OCI-M1 (cell line): ENCODE data around the gene PLCB1.
"Not testable (repeated sequence)": the region's sequence is repeated elsewhere in the genome, so short reads cannot be mapped to it uniquely, and the experiment has no call there.

ENCODE experiments used
- DNase-seq: peaks from one replicate; lab custom pipeline; 2025; lab: John Stamatoyannopoulos, UW

The PLCB1 gene

GRCh38 chr20:8156235-8157079, 24.4 kb downstream of the PLCB1 start:
- DNase-seq, result no peak

- DNase-seq, result not testable (repeated sequence)
Observed at GRCh38 chr20:8159217-8159616, 27.2 kb downstream of the PLCB1 start.

- DNase-seq, result no peak
Observed at GRCh38 chr20:8161264-8162071, 29.4 kb downstream of the PLCB1 start.

- no peak for DNase-seq
Observed at GRCh38 chr20:8162610-8163009, 30.5 kb downstream of the PLCB1 start.

- no peak for DNase-seq
Observed at GRCh38 chr20:8163543-8163942, 31.5 kb downstream of the PLCB1 start.

GRCh38 chr20:8166730-8167129, 34.7 kb downstream of the PLCB1 start:
- no peak for DNase-seq

DNA sequence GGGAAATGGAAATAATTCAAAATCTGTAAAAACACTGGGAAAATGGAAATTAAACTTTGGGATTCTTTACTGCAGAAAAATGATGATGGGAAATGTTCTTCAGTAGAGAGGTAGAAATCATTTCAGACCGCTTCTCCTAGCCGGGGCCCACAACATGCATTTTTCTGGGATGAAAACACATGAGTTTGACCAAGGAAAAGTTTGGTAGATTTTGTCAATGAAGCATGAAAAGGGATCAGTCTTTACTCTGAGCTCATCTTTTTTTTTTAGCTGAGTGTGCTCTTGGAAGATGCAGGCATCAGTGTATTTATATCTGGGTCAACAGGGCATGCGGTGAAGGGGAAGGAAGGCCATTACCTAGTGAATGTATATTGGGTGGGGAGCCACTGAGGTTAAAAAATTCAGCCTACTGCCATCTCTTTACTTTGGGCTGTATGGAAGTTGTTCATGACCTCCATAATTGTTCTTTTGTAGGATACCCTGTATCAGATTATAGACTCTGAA, 36.8 kb downstream of the PLCB1 start:
- no peak for DNase-seq

DNA sequence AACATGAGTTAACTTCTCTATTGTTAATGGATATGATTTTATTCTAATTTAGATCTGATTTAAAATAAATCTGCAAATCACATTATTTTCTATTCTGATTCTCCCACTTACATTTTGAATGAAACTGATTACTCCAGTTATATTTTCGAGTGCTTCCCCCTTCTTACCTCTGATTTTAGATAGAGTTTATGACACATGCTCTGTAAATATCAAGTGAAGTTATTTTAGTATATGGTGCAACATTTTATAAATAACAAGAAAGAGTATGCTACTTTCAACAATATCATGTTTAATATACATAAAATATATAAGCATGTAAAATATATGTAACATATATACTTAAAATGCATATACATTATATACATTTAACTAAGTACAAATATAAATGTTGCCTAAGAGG, 38.9 kb downstream of the PLCB1 start:
- DNase-seq, result no peak

DNA sequence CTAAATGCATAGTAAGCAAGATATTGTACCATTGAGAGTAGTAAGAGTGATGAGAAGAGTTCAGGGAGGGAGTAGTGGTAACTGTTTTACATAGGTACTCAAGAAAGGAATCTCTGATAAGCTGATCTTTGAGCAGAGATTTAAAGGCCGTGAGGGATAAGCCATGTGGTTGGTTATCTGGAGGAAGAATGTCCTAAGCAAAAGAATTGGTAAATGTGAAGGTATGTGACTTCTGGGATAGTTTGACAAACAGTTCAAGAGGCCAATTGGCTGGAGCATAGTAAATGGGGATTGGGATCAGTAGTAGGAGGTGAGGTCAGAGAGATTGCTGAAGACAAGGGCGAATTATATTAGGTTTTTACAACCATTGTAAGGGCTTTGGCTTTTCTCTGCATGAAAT, 40.1 kb downstream of the PLCB1 start:
- DNase-seq, result no peak

- DNase-seq, result no peak
Observed at GRCh38 chr20:8175741-8176675, 43.9 kb downstream of the PLCB1 start.

- DNase-seq, result no peak
Observed at GRCh38 chr20:8183526-8183925, 51.5 kb downstream of the PLCB1 start.

- peak; percentile 6 for DNase-seq
Observed at GRCh38 chr20:8187740-8188139, 55.7 kb downstream of the PLCB1 start.

- no peak for DNase-seq
Observed at GRCh38 chr20:8190043-8190880, 58.2 kb downstream of the PLCB1 start.

- no peak for DNase-seq
Observed at GRCh38 chr20:8194721-8195120, 62.7 kb downstream of the PLCB1 start.

- DNase-seq, result no peak
Observed at GRCh38 chr20:8196096-8196495, 64.0 kb downstream of the PLCB1 start.

GRCh38 chr20:8200220-8200619, 68.2 kb downstream of the PLCB1 start:
- no peak for DNase-seq

DNA sequence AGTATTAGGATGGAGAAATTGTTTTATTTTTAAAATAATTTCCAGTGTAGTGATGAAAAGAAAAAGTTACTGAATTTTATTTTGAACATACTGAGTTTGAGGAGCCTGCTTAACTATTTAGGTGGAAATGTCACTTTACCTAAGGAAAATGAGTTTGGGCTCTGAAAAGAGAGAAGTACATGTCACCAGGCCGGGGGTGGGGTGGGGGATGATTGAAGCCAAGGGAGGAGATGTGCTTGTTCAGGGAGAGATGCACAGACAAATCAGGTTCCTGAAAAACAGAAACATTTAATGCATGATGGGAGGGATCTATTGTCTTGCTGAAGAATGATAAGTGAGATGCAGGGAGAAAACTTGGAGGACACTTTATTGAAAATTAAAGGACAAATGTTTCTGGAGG, 71.3 kb downstream of the PLCB1 start:
- DNase-seq, result no peak

DNA sequence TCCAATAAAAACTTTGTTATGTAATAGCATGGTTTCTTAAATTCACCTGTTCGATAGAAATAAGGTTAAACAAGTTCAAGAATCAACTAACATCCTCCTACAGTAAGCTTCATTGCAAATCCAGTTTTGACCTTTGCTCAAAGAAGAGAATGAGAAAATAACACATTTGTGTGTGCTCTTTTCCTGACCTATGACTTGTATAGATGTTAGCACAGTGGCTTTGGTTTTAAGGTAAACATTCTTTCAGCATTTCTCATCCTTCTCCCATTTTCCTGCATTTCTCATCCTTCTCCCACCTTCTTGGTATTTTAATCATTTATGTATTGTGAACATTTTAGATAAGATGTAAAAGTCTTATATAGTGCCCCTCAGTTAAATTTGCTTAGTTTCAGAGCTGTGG, 73.9 kb downstream of the PLCB1 start:
- no peak for DNase-seq

DNA sequence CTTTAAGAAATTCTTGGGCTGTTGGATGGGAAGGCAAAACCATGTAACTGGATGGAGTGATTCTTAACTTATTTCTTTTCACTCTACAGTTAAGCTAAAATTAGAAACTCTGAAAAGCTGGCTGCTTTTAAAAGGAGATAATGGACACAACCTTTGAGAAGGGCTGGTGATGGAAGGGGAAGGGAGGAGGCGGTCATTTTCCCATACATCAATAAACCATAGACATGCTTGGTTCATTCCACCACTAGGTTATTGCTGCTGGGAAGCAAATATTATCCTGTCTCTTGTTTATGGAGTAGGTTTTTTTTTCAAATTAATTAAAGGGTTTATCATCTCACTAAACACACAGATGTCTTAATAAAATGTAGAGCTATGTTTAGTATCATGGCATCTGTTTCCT, 76.2 kb downstream of the PLCB1 start:
- DNase-seq, result no peak

GRCh38 chr20:8209061-8209460, 77.0 kb downstream of the PLCB1 start:
- DNase-seq, result no peak

- no peak for DNase-seq
Observed at GRCh38 chr20:8210749-8211148, 78.7 kb downstream of the PLCB1 start.
